Caco-2 (cell line): ENCODE results near the gene NPAS2. TPM values are rescaled to one million over a fixed set of nuclear protein-coding genes. Genes with fewer than 3 reads are reported as not detected.

ENCODE experiments used
- BruUV-seq: library from RNA; stranded (reverse); fragments of 400-500 nt; replicated peaks from 2 replicates; lab custom pipeline; 2021; lab: Mats Ljungman, UMichigan
- CTCF ChIA-PET: fragments of 300-600 bp; sonication (Branson Sonifier 250); formaldehyde crosslinking; loops from one replicate; lab custom pipeline; 2022; ENCODE audit warnings: antibody characterized with exemption; lab: Charles Lee
- POLR2A ChIA-PET: fragments of 300-600 bp; sonication (Branson Sonifier 250); formaldehyde crosslinking; loops from one replicate; lab custom pipeline; 2022; ENCODE audit warnings: antibody characterized with exemption; lab: Charles Lee
- DNase-seq, 2 experiments: peaks; one replicate each; pipeline versions ENCODE4 v3.0.0 to v3.0.0-alpha.2; 2020 to 2022
- H3K27me3 ChIP-seq: replicated peaks from 2 replicates; pipeline ENCODE4 v1.6.0; 2011; ENCODE audit warnings: low read length; ENCODE audit not compliant: control insufficient read depth, insufficient read depth
- H3K36me3 ChIP-seq: 2 replicates; pipeline ENCODE4 v1.5.1; 2011; ENCODE audit warnings: low read length; ENCODE audit not compliant: control insufficient read depth, insufficient read depth
- H3K4me1 ChIP-seq: fragments of 250-450 bp; sonication (Bioruptor Pico); 2 replicates; pipeline ENCODE4 v1.5.1; 2020; ENCODE audit warnings: mild to moderate bottlenecking
- H3K4me3 ChIP-seq: 2 replicates; pipeline ENCODE4 v1.5.1; 2011; ENCODE audit warnings: low read depth, mild to moderate bottlenecking, control low read depth, low read length
- H3K9me3 ChIP-seq: fragments of 250-450 bp; sonication (Bioruptor Pico); 2 replicates; pipeline ENCODE4 v1.5.1; 2020; ENCODE audit warnings: mild to moderate bottlenecking, moderate library complexity
- H3K27ac Mint-ChIP-seq: one replicate; pipeline ENCODE4 v1.8.0; 2022; ENCODE audit warnings: mixed read lengths; ENCODE audit not compliant: unreplicated experiment
- H3K27me3 Mint-ChIP-seq: one replicate; pipeline ENCODE4 v1.8.0; 2022; ENCODE audit warnings: mixed read lengths; ENCODE audit not compliant: insufficient read depth, unreplicated experiment
- H3K36me3 Mint-ChIP-seq: one replicate; pipeline ENCODE4 v1.8.0; 2022; ENCODE audit warnings: mild to moderate bottlenecking, mixed read lengths; ENCODE audit not compliant: insufficient read depth, unreplicated experiment
- H3K4me1 Mint-ChIP-seq: one replicate; pipeline ENCODE4 v1.8.0; 2022; ENCODE audit warnings: low read depth, mixed read lengths; ENCODE audit not compliant: unreplicated experiment
- H3K4me3 Mint-ChIP-seq: one replicate; pipeline ENCODE4 v1.8.0; 2022; ENCODE audit warnings: mild to moderate bottlenecking, moderate library complexity, mixed read lengths; ENCODE audit not compliant: unreplicated experiment
- H3K9me3 Mint-ChIP-seq: one replicate; pipeline ENCODE4 v1.8.0; 2022; ENCODE audit warnings: mixed read lengths; ENCODE audit not compliant: unreplicated experiment
- intact Hi-C: fragments of 100-400 bp; cut with micrococcal nuclease; formaldehyde crosslinking; loops from one replicate; pipeline ENCODE4 v1.10.0; 2022; ENCODE audit not compliant: unreplicated experiment
- total RNA-seq: library from RNA; stranded (reverse); gene quantifications from 2 replicates; pipeline ENCODE4 v1.2.3, GENCODE V29; 2022
- TF ChIP-seq, protein P1 (sequence below), 2 experiments: fragments of 200-600 bp in 1 of 2; IDR thresholded peaks; 1 replicate in 1 of 2; 2 replicates in 1 of 2; pipeline versions ENCODE4 v1.5.1 to v1.8.0; 2011 to 2022; ENCODE audit warnings: antibody characterized with exemption in 1 of 2, control low read depth in 1 of 2, inconsistent platforms in 1 of 2, low read depth in 1 of 2, low read length in 1 of 2, mild to moderate bottlenecking in 1 of 2, moderate library complexity in 1 of 2; ENCODE audit not compliant: insufficient read depth in 1 of 2, severe bottlenecking in 1 of 2, unreplicated experiment in 1 of 2

The NPAS2 gene
- total RNA-seq, 1 experiment from 2014 or later = 2.8 TPM

DNA sequence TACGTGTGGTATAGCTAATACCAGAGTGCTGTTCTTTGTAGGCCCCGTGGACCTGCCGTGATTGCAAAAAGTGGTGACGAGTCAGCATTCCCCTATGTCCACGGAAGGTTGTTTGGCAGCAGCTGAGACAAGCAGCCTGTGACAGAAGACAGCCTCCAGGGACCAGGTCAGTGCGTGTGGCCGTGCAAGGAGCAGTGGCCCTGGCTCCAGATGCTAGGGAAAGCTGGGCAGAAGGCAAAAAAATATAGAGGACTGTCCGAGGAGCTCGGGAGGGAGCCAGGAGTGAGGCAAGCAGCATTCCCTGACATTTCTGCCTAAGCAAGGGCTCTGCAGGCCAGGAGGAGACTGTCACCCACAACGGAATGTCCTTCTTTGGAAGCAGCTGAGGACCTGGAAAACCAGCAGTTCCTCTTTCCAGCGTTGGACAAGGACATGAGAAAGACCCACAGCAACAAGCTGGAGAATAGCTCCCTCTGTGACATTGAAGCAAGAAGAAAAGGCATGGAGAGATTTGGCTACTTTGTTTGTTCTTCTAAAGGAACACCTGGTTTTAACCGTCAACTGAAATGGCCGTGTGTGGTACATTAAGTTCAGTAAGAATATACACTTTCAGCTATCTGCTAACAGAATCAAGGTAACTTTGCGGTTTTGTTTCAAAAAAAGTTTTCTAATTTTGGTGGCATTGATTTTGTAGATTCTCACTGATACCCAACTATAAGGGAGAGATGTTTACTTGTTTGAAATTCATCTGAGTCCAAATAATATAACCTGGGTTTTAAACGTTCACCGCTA, 58.3 kb downstream of the NPAS2 start:
- H3K4me3 Mint-ChIP-seq = no peak overlapping the region
- H3K4me3 ChIP-seq = no peak overlapping the region
- H3K4me1 Mint-ChIP-seq = peaks cover 19% of the 10 kb centered on the region
- no peaks in the 10 kb centered on the region for H3K9me3 ChIP-seq
- no peaks in the 10 kb centered on the region for H3K36me3 Mint-ChIP-seq
- no peaks in the 10 kb centered on the region for H3K9me3 Mint-ChIP-seq
- H3K4me1 ChIP-seq = peaks cover 26% of the 10 kb centered on the region
- no peak for DNase-seq
- H3K27ac Mint-ChIP-seq = no peak overlapping the region
- ChIA-PET POLR2A (no interaction called here), CTCF (interaction anchor here (0.7 kb wide), 1 partner anchor 105 kb away, joined by 4 read pairs; no protein-coding TSS in a partner anchor)
- no peaks in the 10 kb centered on the region for H3K27me3 ChIP-seq
- BruUV-seq = no TSS peak
- no peaks in the 10 kb centered on the region for H3K36me3 ChIP-seq
- H3K27me3 Mint-ChIP-seq = no peaks in the 10 kb centered on the region
- TF ChIP-seq, protein P1, sequence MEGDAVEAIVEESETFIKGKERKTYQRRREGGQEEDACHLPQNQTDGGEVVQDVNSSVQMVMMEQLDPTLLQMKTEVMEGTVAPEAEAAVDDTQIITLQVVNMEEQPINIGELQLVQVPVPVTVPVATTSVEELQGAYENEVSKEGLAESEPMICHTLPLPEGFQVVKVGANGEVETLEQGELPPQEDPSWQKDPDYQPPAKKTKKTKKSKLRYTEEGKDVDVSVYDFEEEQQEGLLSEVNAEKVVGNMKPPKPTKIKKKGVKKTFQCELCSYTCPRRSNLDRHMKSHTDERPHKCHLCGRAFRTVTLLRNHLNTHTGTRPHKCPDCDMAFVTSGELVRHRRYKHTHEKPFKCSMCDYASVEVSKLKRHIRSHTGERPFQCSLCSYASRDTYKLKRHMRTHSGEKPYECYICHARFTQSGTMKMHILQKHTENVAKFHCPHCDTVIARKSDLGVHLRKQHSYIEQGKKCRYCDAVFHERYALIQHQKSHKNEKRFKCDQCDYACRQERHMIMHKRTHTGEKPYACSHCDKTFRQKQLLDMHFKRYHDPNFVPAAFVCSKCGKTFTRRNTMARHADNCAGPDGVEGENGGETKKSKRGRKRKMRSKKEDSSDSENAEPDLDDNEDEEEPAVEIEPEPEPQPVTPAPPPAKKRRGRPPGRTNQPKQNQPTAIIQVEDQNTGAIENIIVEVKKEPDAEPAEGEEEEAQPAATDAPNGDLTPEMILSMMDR (IDR thresholded peaks at IDR 0.05; ENCODE audit: insufficient read depth in 1 of 2, low read depth in 1 of 2, low read length in 1 of 2, severe bottlenecking in 1 of 2, unreplicated experiment in 1 of 2) = no peak
- intact Hi-C loops = loop anchor here (5.0 kb wide), 1 partner anchor 61 kb away; no protein-coding TSS in a partner anchor

DNA sequence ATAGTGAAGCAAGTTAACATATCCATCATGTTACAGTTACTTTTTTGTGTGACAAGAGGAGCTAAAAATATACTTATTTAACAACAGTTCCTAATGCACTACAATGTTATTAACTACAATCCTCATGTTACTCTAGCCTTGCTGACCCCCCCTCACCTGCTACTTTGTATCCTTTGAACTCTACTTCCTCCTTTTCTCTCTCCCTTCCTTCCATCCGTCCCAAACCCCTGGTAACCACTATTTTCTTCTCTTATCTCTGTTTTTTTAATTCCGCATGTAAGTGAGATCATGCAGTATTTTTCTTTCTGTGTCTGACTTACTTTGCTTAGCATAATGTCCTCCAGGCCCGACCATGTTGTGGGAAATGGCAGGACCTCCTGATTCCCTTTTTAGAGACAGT, 59.4 kb downstream of the NPAS2 start:
- Mint-ChIP-seq H3K27ac (no peak overlapping the region), H3K9me3 (no peaks in the 10 kb centered on the region), H3K36me3 (peaks cover 7% of the 10 kb centered on the region), H3K4me1 (peaks cover 30% of the 10 kb centered on the region), H3K4me3 (no peak overlapping the region), H3K27me3 (no peaks in the 10 kb centered on the region)
- ChIA-PET POLR2A (no interaction called here), CTCF (no interaction called here)
- no peak overlapping the region for H3K4me3 ChIP-seq
- DNase-seq = no peak
- no peaks in the 10 kb centered on the region for H3K27me3 ChIP-seq
- no peaks in the 10 kb centered on the region for H3K36me3 ChIP-seq
- H3K9me3 ChIP-seq = no peaks in the 10 kb centered on the region
- BruUV-seq = no TSS peak
- peaks cover 37% of the 10 kb centered on the region for H3K4me1 ChIP-seq
- intact Hi-C loops = loop anchor here (5.0 kb wide), 1 partner anchor 62 kb away; no protein-coding TSS in a partner anchor
- TF ChIP-seq, protein P1 (IDR thresholded peaks at IDR 0.05; ENCODE audit: insufficient read depth in 1 of 2, low read depth in 1 of 2, low read length in 1 of 2, severe bottlenecking in 1 of 2, unreplicated experiment in 1 of 2) = no peak

DNA sequence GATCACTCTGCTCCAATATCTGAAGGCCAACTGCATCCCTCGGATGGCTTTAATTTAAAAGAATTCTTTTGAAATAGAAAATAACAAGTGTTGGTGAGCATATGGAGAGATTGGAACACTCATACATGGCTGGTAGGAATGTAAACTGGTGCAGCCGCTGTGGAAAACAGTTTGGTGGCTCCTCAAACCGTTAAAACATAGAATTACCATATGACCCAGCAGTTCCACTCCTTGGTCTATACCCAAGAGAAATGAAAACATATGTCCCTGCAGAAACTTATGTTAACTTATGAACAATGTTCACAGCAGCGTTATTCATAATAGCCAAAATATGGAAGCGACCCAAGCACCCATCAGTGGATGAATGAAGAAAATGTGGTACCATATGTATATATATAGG, 60.1 kb downstream of the NPAS2 start:
- no peak overlapping the region for H3K4me3 Mint-ChIP-seq
- CTCF ChIA-PET = no interaction called here
- no TSS peak for BruUV-seq
- H3K4me1 Mint-ChIP-seq = peaks cover 36% of the 10 kb centered on the region
- Histone ChIP-seq H3K9me3 (no peaks in the 10 kb centered on the region), H3K4me3 (no peak overlapping the region), H3K27me3 (no peaks in the 10 kb centered on the region), H3K36me3 (no peaks in the 10 kb centered on the region), H3K4me1 (peaks cover 40% of the 10 kb centered on the region)
- intact Hi-C loops = no loop called here
- H3K36me3 Mint-ChIP-seq = peaks cover 7% of the 10 kb centered on the region
- H3K27ac Mint-ChIP-seq = no peak overlapping the region
- POLR2A ChIA-PET = no interaction called here
- no peaks in the 10 kb centered on the region for H3K27me3 Mint-ChIP-seq
- DNase-seq = no peak
- TF ChIP-seq, protein P1 (IDR thresholded peaks at IDR 0.05; ENCODE audit: insufficient read depth in 1 of 2, low read depth in 1 of 2, low read length in 1 of 2, severe bottlenecking in 1 of 2, unreplicated experiment in 1 of 2) = no peak
- H3K9me3 Mint-ChIP-seq = no peaks in the 10 kb centered on the region
